Measurements from ENCODE around the gene PCDH15. TPM values are rescaled to one million over a fixed set of nuclear protein-coding genes. Genes with fewer than 3 reads are reported as not detected.

The PCDH15 gene
- total and polyA plus RNA-seq, 12 donors = 1.9 to 34.2 (median 10.2) TPM

- H3K4me3 ChIP-seq = no peak overlapping the region
- TF ChIP-seq CTCF (IDR thresholded peaks at IDR 0.05) = peak in 4 of 6 experiments; percentile 9 to 48 (median 30)
- TF ChIP-seq POLR2A (IDR thresholded peaks at IDR 0.05) = no peak
- no peaks in the 10 kb centered on the region for H3K27me3 ChIP-seq
- WGBS, 4 donors = 23 to 28% (median 25%) methylated on average over 3 of the region's 3 CpGs
- H3K9me3 ChIP-seq (replicated peaks in 1 of 3) = no peaks in the 10 kb centered on the region
- H3K4me1 ChIP-seq (replicated peaks in 1 of 2) = no peaks in the 10 kb centered on the region
- no peak for DNase-seq
- no peaks in the 10 kb centered on the region for H3K36me3 ChIP-seq (replicated peaks in 1 of 2)
- no peak overlapping the region for H3K27ac ChIP-seq
- intact Hi-C loops (cut with DNase I) = no loop called here
Observed at GRCh38 chr10:54133203-54133602, 667.8 kb downstream of the PCDH15 start.

GRCh38 chr10:54131833-54132232 lies 669.2 kb downstream of the PCDH15 start:
- Histone ChIP-seq H3K36me3 (replicated peaks in 1 of 2) (no peaks in the 10 kb centered on the region), H3K27me3 (no peaks in the 10 kb centered on the region), H3K4me3 (no peak overlapping the region), H3K4me1 (replicated peaks in 1 of 2) (no peaks in the 10 kb centered on the region), H3K27ac (no peak overlapping the region), H3K9me3 (replicated peaks in 1 of 3) (no peaks in the 10 kb centered on the region)
- TF ChIP-seq CTCF (IDR thresholded peaks at IDR 0.05) (no peak), POLR2A (IDR thresholded peaks at IDR 0.05) (no peak)
- DNase-seq = no peak
- WGBS, 4 donors = 71 to 79% (median 76%) methylated on average over 6 of the region's 6 CpGs
- intact Hi-C loops (cut with DNase I) = no loop called here

GRCh38 chr10:54130394-54130793 lies 670.6 kb downstream of the PCDH15 start:
- intact Hi-C loops (cut with DNase I) = no loop called here
- no peaks in the 10 kb centered on the region for H3K9me3 ChIP-seq (replicated peaks in 1 of 3)
- WGBS, 4 donors = 69 to 80% (median 73%) methylated on average over 6 of the region's 6 CpGs
- H3K27me3 ChIP-seq = no peaks in the 10 kb centered on the region
- no peaks in the 10 kb centered on the region for H3K36me3 ChIP-seq (replicated peaks in 1 of 2)
- DNase-seq = no peak
- H3K4me1 ChIP-seq (replicated peaks in 1 of 2) = no peaks in the 10 kb centered on the region
- no peak for TF ChIP-seq POLR2A (IDR thresholded peaks at IDR 0.05)
- no peak for TF ChIP-seq CTCF (IDR thresholded peaks at IDR 0.05)
- H3K4me3 ChIP-seq = no peak overlapping the region
- H3K27ac ChIP-seq = no peak overlapping the region

- DNase-seq = no peak
- TF ChIP-seq CTCF (IDR thresholded peaks at IDR 0.05) (no peak), POLR2A (IDR thresholded peaks at IDR 0.05) (no peak)
- H3K4me3 ChIP-seq = no peak overlapping the region
- no peak overlapping the region for H3K27ac ChIP-seq
- intact Hi-C loops (cut with DNase I) = no loop called here
- H3K4me1 ChIP-seq (replicated peaks in 1 of 2) = no peaks in the 10 kb centered on the region
- H3K36me3 ChIP-seq (replicated peaks in 1 of 2) = no peaks in the 10 kb centered on the region
- 74 to 80% (median 77%) methylated on average over 3 of the region's 3 CpGs for WGBS, 4 donors
- no peaks in the 10 kb centered on the region for H3K27me3 ChIP-seq
- no peaks in the 10 kb centered on the region for H3K9me3 ChIP-seq (replicated peaks in 1 of 3)
Observed at GRCh38 chr10:54125098-54125747, 675.8 kb downstream of the PCDH15 start.
